Immature natural killer cell (primary cell): ENCODE results near the gene PTPN11. TPM values are rescaled to one million over a fixed set of nuclear protein-coding genes. Genes with fewer than 3 reads are reported as not detected.
"Not testable (repeated sequence)": the region's sequence is repeated elsewhere in the genome, so short reads cannot be mapped to it uniquely, and the experiment has no call there.

Experiments used
- DNase-seq, 3 donors: peaks; one replicate each; pipeline ENCODE4 v3.0.0; 2022; ENCODE audit warnings: mixed read lengths in 1 of 3
- H3K27ac Mint-ChIP-seq, 6 donors: one replicate each; pipeline ENCODE4 v1.8.0; 2020; ENCODE audit warnings: mixed read lengths in 6 of 6, mild to moderate bottlenecking in 5 of 6, inconsistent platforms in 4 of 6, moderate library complexity in 3 of 6
- H3K27me3 Mint-ChIP-seq, 3 donors: one replicate each; pipeline ENCODE4 v1.8.0; 2020 to 2021; ENCODE audit warnings: low read depth in 3 of 3, mild to moderate bottlenecking in 3 of 3, mixed read lengths in 3 of 3, moderate library complexity in 3 of 3, inconsistent platforms in 1 of 3
- H3K36me3 Mint-ChIP-seq, 3 donors: one replicate each; pipeline ENCODE4 v1.8.0; 2020; ENCODE audit warnings: mixed read lengths in 3 of 3, inconsistent platforms in 2 of 3, mild to moderate bottlenecking in 2 of 3
- H3K4me1 Mint-ChIP-seq, 2 donors: one replicate each; pipeline ENCODE4 v1.8.0; 2020; ENCODE audit warnings: inconsistent platforms in 2 of 2, mild to moderate bottlenecking in 2 of 2, mixed read lengths in 2 of 2, moderate library complexity in 1 of 2
- H3K4me3 Mint-ChIP-seq, 5 donors: one replicate each; pipeline ENCODE4 v1.8.0; 2020; ENCODE audit warnings: mild to moderate bottlenecking in 5 of 5, mixed read lengths in 5 of 5, inconsistent platforms in 3 of 5, moderate library complexity in 3 of 5
- H3K9me3 Mint-ChIP-seq, 6 donors: one replicate each; pipeline ENCODE4 v1.8.0; 2020; ENCODE audit warnings: mild to moderate bottlenecking in 6 of 6, mixed read lengths in 6 of 6, inconsistent platforms in 4 of 6, moderate library complexity in 3 of 6
- polyA plus RNA-seq, 3 donors: library from polyadenylated mRNA; unstranded; fragments of 300-500 nt; fragmentation: Illumina TruSeq; gene quantifications; one replicate each; pipeline ENCODE4 v1.2.3, GENCODE V29; 2021

PTPN11 gene
- polyA plus RNA-seq, 3 donors from 2014 or later, result 53.7 to 85.4 (median 58.2) TPM

GRCh38 chr12:112420740-112421139, 2.0 kb downstream of the PTPN11 start:
- Mint-ChIP-seq H3K27me3 (peaks cover 9 to 12% (median 11%) of the 10 kb centered on the region in 3 donors), H3K27ac (peak overlapping the region; percentile 8 to 63 (median 42)), H3K4me3 (peak overlapping the region; percentile 71 to 93 (median 86)), H3K36me3 (no peaks in the 10 kb centered on the region), H3K4me1 (peaks cover 48 to 66% of the 10 kb centered on the region in 2 donors), H3K9me3 (no peaks in the 10 kb centered on the region)
- DNase-seq, result no peak

GRCh38 chr12:112421363-112421762, 2.6 kb downstream of the PTPN11 start:
- Mint-ChIP-seq H3K4me1 (peaks cover 54 to 66% of the 10 kb centered on the region in 2 donors), H3K36me3 (no peaks in the 10 kb centered on the region), H3K9me3 (no peaks in the 10 kb centered on the region), H3K4me3 (no peak overlapping the region), H3K27ac (peak overlapping the region in 1 of 6 donors; percentile 39), H3K27me3 (peaks cover 9 to 12% (median 11%) of the 10 kb centered on the region in 3 donors)
- DNase-seq, result no peak

- H3K27me3 Mint-ChIP-seq, result peaks cover 9 to 12% (median 10%) of the 10 kb centered on the region in 3 donors
- no peak for DNase-seq
- no peaks in the 10 kb centered on the region for H3K36me3 Mint-ChIP-seq
- no peaks in the 10 kb centered on the region for H3K9me3 Mint-ChIP-seq
- peak overlapping the region in 2 of 6 donors; percentile 31 to 32 for H3K27ac Mint-ChIP-seq
- no peak overlapping the region for H3K4me3 Mint-ChIP-seq
- H3K4me1 Mint-ChIP-seq, result peaks cover 54 to 59% of the 10 kb centered on the region in 2 donors
Measured at GRCh38 chr12:112422531-112422930, 3.8 kb downstream of the PTPN11 start.

GRCh38 chr12:112424126-112424525, 5.4 kb downstream of the PTPN11 start:
- H3K27me3 Mint-ChIP-seq, result peaks cover 4 to 7% (median 4%) of the 10 kb centered on the region in 3 donors
- no peak overlapping the region for H3K4me3 Mint-ChIP-seq
- H3K36me3 Mint-ChIP-seq, result no peaks in the 10 kb centered on the region
- no peak for DNase-seq
- H3K4me1 Mint-ChIP-seq, result peaks cover 54 to 59% of the 10 kb centered on the region in 2 donors
- no peaks in the 10 kb centered on the region for H3K9me3 Mint-ChIP-seq
- peak overlapping the region in 1 of 6 donors; percentile 8 for H3K27ac Mint-ChIP-seq

- Mint-ChIP-seq H3K4me1 (peaks cover 43 to 49% of the 10 kb centered on the region in 2 donors), H3K9me3 (no peaks in the 10 kb centered on the region), H3K27ac (peak overlapping the region in 1 of 6 donors; percentile 16), H3K4me3 (no peak overlapping the region), H3K36me3 (no peaks in the 10 kb centered on the region), H3K27me3 (no peaks in the 10 kb centered on the region)
- no peak for DNase-seq
Measured at GRCh38 chr12:112425582-112426382, 7.0 kb downstream of the PTPN11 start.

- Mint-ChIP-seq H3K4me3 (no peak overlapping the region), H3K9me3 (no peaks in the 10 kb centered on the region), H3K36me3 (peaks cover 0 to 3% (median 0%) of the 10 kb centered on the region in 3 donors), H3K27ac (peak overlapping the region in 2 of 6 donors; percentile 1 to 2), H3K4me1 (peaks cover 44 to 46% of the 10 kb centered on the region in 2 donors), H3K27me3 (no peaks in the 10 kb centered on the region)
- no peak for DNase-seq
Measured at GRCh38 chr12:112427760-112428159, 9.0 kb downstream of the PTPN11 start.

GRCh38 chr12:112430929-112431328, 12.2 kb downstream of the PTPN11 start:
- Mint-ChIP-seq H3K4me1 (peaks cover 32 to 33% of the 10 kb centered on the region in 2 donors), H3K27me3 (no peaks in the 10 kb centered on the region), H3K9me3 (no peaks in the 10 kb centered on the region), H3K36me3 (peaks cover 0 to 3% (median 0%) of the 10 kb centered on the region in 3 donors), H3K27ac (peak overlapping the region in 1 of 6 donors; percentile 61), H3K4me3 (no peak overlapping the region)
- no peak for DNase-seq

GRCh38 chr12:112431965-112432364, 13.2 kb downstream of the PTPN11 start:
- Mint-ChIP-seq H3K36me3 (peaks cover 0 to 3% (median 0%) of the 10 kb centered on the region in 3 donors), H3K27ac (peak overlapping the region in 1 of 6 donors; percentile 22), H3K4me1 (peaks cover 26 to 38% of the 10 kb centered on the region in 2 donors), H3K9me3 (no peaks in the 10 kb centered on the region), H3K27me3 (no peaks in the 10 kb centered on the region), H3K4me3 (peak overlapping the region in 1 of 5 donors; percentile 11)
- no peak for DNase-seq

GRCh38 chr12:112433551-112433950, 14.8 kb downstream of the PTPN11 start:
- Mint-ChIP-seq H3K4me1 (peaks cover 29 to 42% of the 10 kb centered on the region in 2 donors), H3K27me3 (no peaks in the 10 kb centered on the region), H3K4me3 (no peak overlapping the region), H3K27ac (no peak overlapping the region), H3K9me3 (no peaks in the 10 kb centered on the region), H3K36me3 (peaks cover 0 to 3% (median 0%) of the 10 kb centered on the region in 3 donors)
- no peak for DNase-seq

GRCh38 chr12:112438645-112439044, 19.9 kb downstream of the PTPN11 start:
- H3K36me3 Mint-ChIP-seq, DNase-seq, H3K4me3 Mint-ChIP-seq, H3K27me3 Mint-ChIP-seq, H3K9me3 Mint-ChIP-seq, H3K27ac Mint-ChIP-seq: not testable (repeated sequence)
- peaks cover 14 to 23% of the 10 kb centered on the region in 2 donors for H3K4me1 Mint-ChIP-seq

GRCh38 chr12:112439769-112440168, 21.0 kb downstream of the PTPN11 start:
- Mint-ChIP-seq H3K27me3 (no peaks in the 10 kb centered on the region), H3K36me3 (no peaks in the 10 kb centered on the region), H3K4me1 (peaks cover 14 to 27% of the 10 kb centered on the region in 2 donors), H3K9me3 (no peaks in the 10 kb centered on the region), H3K4me3 (no peak overlapping the region), H3K27ac (no peak overlapping the region)
- no peak for DNase-seq

- not testable (repeated sequence) for H3K27me3 Mint-ChIP-seq, H3K27ac Mint-ChIP-seq, H3K36me3 Mint-ChIP-seq, DNase-seq, H3K4me3 Mint-ChIP-seq, H3K9me3 Mint-ChIP-seq
- peaks cover 13 to 24% of the 10 kb centered on the region in 2 donors for H3K4me1 Mint-ChIP-seq
Measured at GRCh38 chr12:112440653-112441052, 21.9 kb downstream of the PTPN11 start.

- H3K4me3 Mint-ChIP-seq, result no peak overlapping the region
- no peak overlapping the region for H3K27ac Mint-ChIP-seq
- no peaks in the 10 kb centered on the region for H3K9me3 Mint-ChIP-seq
- peaks cover 12 to 16% of the 10 kb centered on the region in 2 donors for H3K4me1 Mint-ChIP-seq
- H3K27me3 Mint-ChIP-seq, result no peaks in the 10 kb centered on the region
- peaks cover 0 to 6% (median 0%) of the 10 kb centered on the region in 3 donors for H3K36me3 Mint-ChIP-seq
- no peak for DNase-seq
Measured at GRCh38 chr12:112443916-112444315, 25.2 kb downstream of the PTPN11 start.

- Mint-ChIP-seq H3K4me3 (no peak overlapping the region), H3K4me1 (peaks cover 12 to 15% of the 10 kb centered on the region in 2 donors), H3K27me3 (no peaks in the 10 kb centered on the region), H3K27ac (peak overlapping the region in 3 of 6 donors; percentile 8 to 34 (median 29)), H3K36me3 (peaks cover 3 to 8% (median 6%) of the 10 kb centered on the region in 3 donors), H3K9me3 (no peaks in the 10 kb centered on the region)
- DNase-seq, result no peak
Measured at GRCh38 chr12:112446008-112446725, 27.4 kb downstream of the PTPN11 start.
